SU-DHL-6 (cell line): ENCODE data around the gene RASSF5.

Experiments used
- EZH2phosphoT487 ChIP-seq: fragments of 200-600 bp; sonication (generic), shearing (Covaris generic); conservative IDR thresholded peaks from 2 replicates; pipeline ENCODE4 v1.6.1; 2018; ENCODE audit warnings: mild to moderate bottlenecking, antibody characterized with exemption, low read length, moderate library complexity, mixed read lengths
- TF ChIP-seq, protein P1 (sequence below): fragments of 200-600 bp; sonication (generic); IDR thresholded peaks from one replicate; pipeline ENCODE4 v1.5.1; 2017; ENCODE audit warnings: antibody characterized with exemption, mild to moderate bottlenecking, low read length, moderate library complexity; ENCODE audit not compliant: insufficient read depth, poor library complexity, severe bottlenecking

DNA sequence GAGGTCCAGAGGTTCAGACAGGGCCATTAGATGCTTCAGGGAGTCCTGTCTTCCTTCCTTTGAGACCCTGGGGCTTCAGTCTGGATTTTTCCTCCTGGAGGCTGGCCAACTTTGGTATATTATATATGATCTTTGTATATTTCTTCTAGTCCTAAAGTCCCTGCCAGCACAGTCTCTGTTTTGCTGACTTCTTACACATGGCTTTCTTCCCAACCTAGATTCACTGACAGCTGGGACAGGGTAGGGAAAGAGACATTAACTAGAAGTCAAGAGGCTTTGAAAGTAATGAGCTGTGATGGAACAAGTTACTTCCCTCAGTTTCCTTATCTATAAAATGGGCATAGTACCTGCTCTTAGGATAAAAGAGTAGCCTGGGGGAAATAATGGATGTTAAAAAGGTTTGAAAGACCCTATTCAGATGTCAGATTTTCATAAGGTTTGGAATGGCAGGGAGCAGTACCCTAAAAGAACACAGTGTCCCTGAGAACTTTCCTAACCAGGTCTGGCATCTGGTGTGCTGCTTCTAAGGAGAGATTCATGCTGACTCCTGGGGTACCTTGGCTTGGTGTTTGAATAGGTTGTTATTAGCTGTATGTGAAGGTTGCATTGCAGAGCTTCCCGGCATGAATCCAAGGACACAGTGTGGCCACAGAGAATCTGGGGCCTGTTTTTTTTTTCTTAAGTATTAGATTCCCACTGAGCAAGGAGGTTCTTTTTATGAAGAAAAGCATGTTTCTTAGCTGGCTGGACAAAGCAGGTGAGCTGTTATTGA is 47.6 kb downstream of the RASSF5 start:
- no peak for TF ChIP-seq EZH2phosphoT487
- TF ChIP-seq, protein P1, sequence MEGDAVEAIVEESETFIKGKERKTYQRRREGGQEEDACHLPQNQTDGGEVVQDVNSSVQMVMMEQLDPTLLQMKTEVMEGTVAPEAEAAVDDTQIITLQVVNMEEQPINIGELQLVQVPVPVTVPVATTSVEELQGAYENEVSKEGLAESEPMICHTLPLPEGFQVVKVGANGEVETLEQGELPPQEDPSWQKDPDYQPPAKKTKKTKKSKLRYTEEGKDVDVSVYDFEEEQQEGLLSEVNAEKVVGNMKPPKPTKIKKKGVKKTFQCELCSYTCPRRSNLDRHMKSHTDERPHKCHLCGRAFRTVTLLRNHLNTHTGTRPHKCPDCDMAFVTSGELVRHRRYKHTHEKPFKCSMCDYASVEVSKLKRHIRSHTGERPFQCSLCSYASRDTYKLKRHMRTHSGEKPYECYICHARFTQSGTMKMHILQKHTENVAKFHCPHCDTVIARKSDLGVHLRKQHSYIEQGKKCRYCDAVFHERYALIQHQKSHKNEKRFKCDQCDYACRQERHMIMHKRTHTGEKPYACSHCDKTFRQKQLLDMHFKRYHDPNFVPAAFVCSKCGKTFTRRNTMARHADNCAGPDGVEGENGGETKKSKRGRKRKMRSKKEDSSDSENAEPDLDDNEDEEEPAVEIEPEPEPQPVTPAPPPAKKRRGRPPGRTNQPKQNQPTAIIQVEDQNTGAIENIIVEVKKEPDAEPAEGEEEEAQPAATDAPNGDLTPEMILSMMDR, result no peak
